Kidney (tissue), 14 donors: ENCODE measurements around the gene ERBB4. TPM values are rescaled to one million over a fixed set of nuclear protein-coding genes. Genes with fewer than 3 reads are reported as not detected.
A peak's percentile ranks its signal among the peaks of the same experiment; 100 is the strongest.

Experiments
- DNase-seq, 5 donors: peaks; one replicate each; pipeline ENCODE4 v3.0.0-alpha.2; 2013 to 2020
- FAIRE-seq: peaks from 2 replicates; lab custom pipeline; 2012; peaks lifted over from hg19 to GRCh38; lab: Jason Lieb, UNC
- H3K27ac ChIP-seq, 2 donors: one replicate each; pipeline ENCODE4 v1.7.0; 2013; ENCODE audit warnings: low read depth in 2 of 2, low read length in 2 of 2, inconsistent platforms in 1 of 2
- H3K27me3 ChIP-seq: one replicate; pipeline ENCODE4 v1.7.1; 2013; ENCODE audit warnings: low read length, inconsistent platforms; ENCODE audit not compliant: control insufficient read depth, insufficient read depth
- H3K36me3 ChIP-seq, 3 donors: one replicate each; pipeline versions ENCODE4 v1.7.0 to v1.7.1; 2013; ENCODE audit warnings: low read length in 3 of 3, control low read depth in 1 of 3, inconsistent platforms in 1 of 3; ENCODE audit not compliant: insufficient read depth in 3 of 3, control insufficient read depth in 2 of 3
- H3K4me1 ChIP-seq, 3 donors: one replicate each; pipeline versions ENCODE4 v1.7.0 to v1.7.1; 2013; ENCODE audit warnings: low read length in 3 of 3, inconsistent platforms in 1 of 3, low read depth in 1 of 3; ENCODE audit not compliant: control insufficient read depth in 2 of 3, insufficient read depth in 2 of 3
- H3K4me3 ChIP-seq, 3 donors: one replicate each; pipeline versions ENCODE4 v1.7.0 to v1.8.1; 2013; ENCODE audit warnings: low read length in 3 of 3, control low read depth in 1 of 3, inconsistent platforms in 1 of 3
- H3K9ac ChIP-seq, 3 donors: one replicate each; pipeline versions ENCODE4 v1.7.0 to v1.7.1; 2013; ENCODE audit warnings: low read length in 3 of 3, control low read depth in 1 of 3, inconsistent platforms in 1 of 3
- H3K9me3 ChIP-seq, 3 donors: one replicate each; pipeline versions ENCODE4 v1.7.0 to v1.7.1; 2013; ENCODE audit warnings: low read length in 3 of 3, control low read depth in 1 of 3, inconsistent platforms in 1 of 3; ENCODE audit not compliant: control insufficient read depth in 2 of 3, insufficient read depth in 1 of 3
- CTCF ChIP-seq: IDR thresholded peaks from 3 replicates; pipeline ENCODE4 v1.5.1; 2012; ENCODE audit warnings: mild to moderate bottlenecking, moderate library complexity, borderline replicate concordance; ENCODE audit not compliant: insufficient read depth; ENCODE audit errors: extremely low read depth
- intact Hi-C: fragments of 100-400 bp; cut with DNase I; formaldehyde crosslinking; loops from one replicate; pipeline ENCODE4 v1.11.1; 2022
- polyA plus RNA-seq: library from polyadenylated mRNA; stranded (reverse); fragments of 350-450 nt; fragmentation: Illumina TruSeq; extraction: RNeasy Lipid Tissue Mini Kit (QIAGEN cat#74804); gene quantifications from one replicate; pipeline ENCODE4 v1.2.3, GENCODE V29; 2014; ENCODE audit warnings: low read depth, low replicate concordance; ENCODE audit not compliant: insufficient read depth
- total RNA-seq: library from RNA; stranded (reverse); fragmentation: NEBNext Ultra II Directional; extraction: Animal tissue kit (Norgen Biotek cat#: 25700); gene quantifications from one replicate; pipeline ENCODE4 v1.2.1, GENCODE V29; 2021
- donor health status: control.
- donor health status: control.
- donor health status: control.
- donor health status: control.
- donor health status: control.
- donor health status: DM: yes; HTN: yes; CAD: no.
- donor health status: Normal renal cell carcinoma (clear cell type).

Gene ERBB4
- total and polyA plus RNA-seq, 2 donors from 2014 or later, result 3.9 to 152 TPM

DNA sequence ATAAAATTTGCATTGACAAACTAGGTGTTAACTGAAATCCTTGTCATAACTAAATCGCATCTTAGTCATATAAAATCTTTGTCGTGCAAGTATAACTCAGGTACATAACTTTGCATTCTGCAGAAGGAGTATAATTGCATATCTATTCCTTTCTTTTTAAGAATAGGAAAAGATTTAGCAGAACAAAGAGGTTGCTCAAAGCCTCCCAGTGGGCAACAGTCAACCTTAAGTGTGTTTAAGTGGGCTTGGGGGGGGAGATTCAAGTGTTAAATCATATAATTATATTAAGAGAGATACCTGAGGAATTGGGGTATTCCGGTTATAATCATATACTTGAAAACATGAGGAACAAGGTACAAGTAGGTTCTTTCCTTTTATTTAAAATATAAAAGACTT is 1068.9 kb downstream of the ERBB4 start:
- no peak overlapping the region for H3K27ac ChIP-seq
- FAIRE-seq, result no peak
- H3K4me1 ChIP-seq, result no peaks in the 10 kb centered on the region
- no peak overlapping the region for H3K9ac ChIP-seq
- H3K9me3 ChIP-seq, result no peaks in the 10 kb centered on the region
- DNase-seq, result no peak
- H3K4me3 ChIP-seq, result no peak overlapping the region
- no peaks in the 10 kb centered on the region for H3K36me3 ChIP-seq
- H3K27me3 ChIP-seq, result no peaks in the 10 kb centered on the region
- no peak for TF ChIP-seq CTCF
- intact Hi-C loops, result no loop called here

DNA sequence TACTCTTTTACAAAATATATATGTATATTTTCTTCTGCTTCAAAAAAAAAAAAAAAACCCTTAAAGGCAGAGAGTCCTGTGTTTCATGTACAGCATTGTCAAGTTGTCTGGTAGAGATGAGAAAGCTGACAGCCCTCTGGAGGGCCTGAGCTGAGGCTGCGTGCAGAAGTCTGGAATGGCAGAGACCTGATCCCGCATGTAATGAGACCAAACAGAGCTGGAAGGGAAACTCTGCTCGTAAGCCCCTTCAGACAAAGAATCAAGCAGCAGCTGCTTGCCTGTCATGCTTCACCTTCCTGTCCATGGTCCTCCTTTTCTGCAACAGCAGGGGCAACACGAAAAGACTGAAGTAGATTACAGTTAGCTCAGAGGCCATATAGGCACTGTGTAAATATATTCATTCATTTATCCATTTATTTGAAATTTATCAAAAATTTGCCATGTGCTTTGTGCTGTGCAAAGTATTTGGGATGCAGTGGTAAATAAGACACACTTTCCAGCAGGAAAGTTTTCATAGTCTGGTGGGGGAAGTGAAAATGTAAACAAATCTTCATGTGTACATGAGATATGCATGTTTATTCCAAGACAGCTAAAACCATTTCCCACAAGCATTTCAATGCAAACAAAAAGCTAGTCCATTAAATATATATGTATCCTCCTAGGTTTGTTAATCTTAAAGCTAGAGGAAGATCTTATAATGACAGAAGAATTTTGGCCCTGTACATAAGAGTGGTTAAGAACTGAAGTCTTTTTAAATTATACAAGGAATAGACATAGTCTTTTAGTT is 1069.5 kb downstream of the ERBB4 start:
- H3K27me3 ChIP-seq, result no peaks in the 10 kb centered on the region
- no peak for FAIRE-seq
- DNase-seq, result peak in 3 of 5 donors; percentile 16 to 39 (median 16)
- H3K9me3 ChIP-seq, result no peaks in the 10 kb centered on the region
- no peak for TF ChIP-seq CTCF
- no peaks in the 10 kb centered on the region for H3K4me1 ChIP-seq
- H3K4me3 ChIP-seq, result no peak overlapping the region
- intact Hi-C loops, result no loop called here
- H3K36me3 ChIP-seq, result no peaks in the 10 kb centered on the region
- no peak overlapping the region for H3K9ac ChIP-seq
- H3K27ac ChIP-seq, result no peak overlapping the region

GRCh38 chr2:211468217-211468616 is 1070.4 kb downstream of the ERBB4 start:
- Histone ChIP-seq H3K4me1 (no peaks in the 10 kb centered on the region), H3K9ac (no peak overlapping the region), H3K9me3 (no peaks in the 10 kb centered on the region), H3K27ac (no peak overlapping the region), H3K4me3 (no peak overlapping the region), H3K36me3 (no peaks in the 10 kb centered on the region), H3K27me3 (no peaks in the 10 kb centered on the region)
- DNase-seq, result no peak
- no peak for FAIRE-seq
- no peak for TF ChIP-seq CTCF
- intact Hi-C loops, result no loop called here
